ENCODE data around the gene NUMB.

The NUMB gene

DNA sequence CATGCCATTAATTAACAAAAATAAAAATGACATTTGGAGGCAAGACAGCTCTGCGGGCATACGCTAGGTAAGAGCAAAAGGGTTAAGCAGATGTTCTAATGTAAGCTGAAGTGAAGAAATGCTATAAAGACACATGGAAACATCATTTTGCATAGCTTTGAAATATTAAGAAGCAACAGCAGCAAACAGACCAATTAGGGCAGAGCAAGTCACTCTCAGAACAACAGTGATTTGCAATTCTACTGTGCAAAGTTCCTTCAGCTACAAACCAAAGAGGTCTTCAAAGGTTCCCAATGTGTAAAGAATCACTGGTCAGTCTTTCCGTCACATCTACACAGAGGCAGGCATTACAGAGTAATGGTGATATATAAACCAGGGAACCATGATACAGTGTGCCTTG, 152.8 kb downstream of the NUMB start:
- in situ Hi-C loops (cut with MboI; ENCODE audit: low sequenced_read_pairs), result no loop called here

GRCh38 chr14:73295198-73295796, 163.0 kb downstream of the NUMB start:
- in situ Hi-C loops (cut with MboI; ENCODE audit: low sequenced_read_pairs), result no loop called here

DNA sequence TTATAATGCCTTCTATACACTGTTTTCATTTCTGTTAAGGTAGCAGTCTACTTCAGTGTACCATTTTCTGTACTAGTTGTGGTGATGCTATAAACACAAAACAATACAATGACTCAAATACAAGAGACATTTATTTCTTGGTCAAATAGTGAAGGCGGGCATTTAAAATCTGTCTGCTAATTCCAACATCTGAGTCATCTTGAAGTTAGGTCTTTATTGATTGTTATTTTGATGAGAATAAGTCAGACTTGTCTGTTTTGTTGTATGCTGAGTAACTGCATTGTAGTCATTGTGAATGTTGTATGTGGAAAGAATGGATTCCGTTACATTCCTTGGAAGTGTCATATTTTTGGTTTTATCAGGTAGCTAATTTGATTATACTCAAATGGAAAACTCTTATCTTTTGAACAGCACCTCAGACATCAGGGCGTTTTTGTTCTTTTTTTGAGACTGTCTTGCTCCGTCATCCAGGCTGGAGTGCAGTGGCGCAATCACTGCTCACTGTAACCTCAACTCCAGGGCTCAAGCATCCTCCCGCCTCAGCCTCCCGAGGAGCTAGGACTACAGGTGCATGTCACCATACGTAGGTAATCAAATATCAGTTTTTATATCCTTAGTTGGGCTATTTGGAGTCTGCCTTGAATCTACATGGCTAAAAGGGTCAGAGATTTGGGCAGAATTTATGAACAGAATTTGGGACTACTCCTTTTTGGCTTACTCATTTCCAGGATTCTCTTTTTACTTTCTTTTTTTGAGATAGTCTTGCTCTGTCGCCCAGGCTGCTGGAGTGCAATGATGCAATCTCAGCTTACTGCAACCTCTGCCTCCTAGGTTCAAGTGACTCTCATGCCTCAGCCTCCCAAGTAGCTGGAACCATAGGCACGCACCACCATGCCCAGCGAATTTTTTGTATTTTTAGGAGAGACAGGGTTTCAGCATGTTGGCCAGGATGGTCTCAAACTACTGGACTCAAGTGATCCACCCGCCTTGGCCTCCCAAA, 164.3 kb downstream of the NUMB start:
- in situ Hi-C loops (cut with MboI; ENCODE audit: low sequenced_read_pairs), result no loop called here

DNA sequence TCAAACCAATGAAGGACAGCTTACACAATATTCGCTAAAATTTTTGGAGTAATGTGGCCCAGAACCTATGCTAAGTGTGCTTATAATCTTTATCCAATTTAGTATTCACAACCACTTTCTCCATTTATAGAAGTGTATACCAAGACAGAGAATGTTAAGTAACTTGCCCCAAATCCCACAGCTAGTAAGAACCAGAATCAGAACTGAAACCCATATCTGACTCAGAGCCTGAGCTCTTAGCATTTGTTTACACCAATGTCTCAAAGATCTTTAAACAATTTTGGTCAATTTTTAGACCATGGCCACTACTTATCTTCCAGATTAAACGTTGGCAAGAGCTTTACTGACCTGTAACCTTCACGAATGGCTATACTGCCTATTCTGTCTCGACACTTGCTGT, 168.1 kb downstream of the NUMB start:
- in situ Hi-C loops (cut with MboI; ENCODE audit: low sequenced_read_pairs), result no loop called here

DNA sequence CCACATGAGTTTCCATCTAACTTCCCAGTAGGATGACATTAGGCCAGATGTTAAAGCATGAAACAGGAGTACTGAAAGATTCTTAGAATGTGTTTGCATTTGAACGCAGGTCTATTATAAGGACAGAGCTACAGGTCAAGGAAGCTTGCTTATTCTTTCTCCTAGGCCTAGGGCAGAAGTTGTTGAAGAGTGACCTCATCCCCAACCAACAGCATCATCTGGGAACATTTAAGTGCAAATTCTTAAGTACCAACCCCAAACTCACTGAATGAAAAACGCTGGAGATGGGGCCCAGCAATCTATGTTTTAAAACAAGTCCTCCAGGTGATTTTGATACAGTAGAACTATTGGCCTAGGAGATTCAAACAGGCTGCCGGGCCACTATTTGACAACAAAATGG, 168.6 kb downstream of the NUMB start:
- in situ Hi-C loops (cut with MboI; ENCODE audit: low sequenced_read_pairs), result no loop called here

- in situ Hi-C loops (cut with MboI; ENCODE audit: low sequenced_read_pairs), result no loop called here
Measured at GRCh38 chr14:73289308-73289707, 169.0 kb downstream of the NUMB start.

DNA sequence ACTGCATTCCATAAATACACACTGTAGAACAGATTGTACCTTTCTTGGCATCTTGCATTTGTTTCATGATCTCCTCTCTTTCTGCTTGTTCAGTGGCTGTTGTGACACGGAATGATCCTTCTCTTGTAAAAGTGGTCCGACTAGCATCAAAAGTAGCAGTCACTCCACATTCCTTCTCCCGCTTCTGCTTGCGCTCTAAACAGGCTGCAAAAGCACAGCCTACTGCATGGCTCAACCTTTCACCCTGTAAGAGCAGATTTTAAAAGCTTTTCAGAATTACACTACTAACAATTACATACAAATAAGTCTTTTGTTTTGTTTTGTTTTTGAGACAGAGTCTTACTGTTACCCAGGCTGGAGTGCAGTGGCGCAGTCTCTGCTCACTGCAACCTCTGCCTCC, 171.3 kb downstream of the NUMB start:
- in situ Hi-C loops (cut with MboI; ENCODE audit: low sequenced_read_pairs), result no loop called here

DNA sequence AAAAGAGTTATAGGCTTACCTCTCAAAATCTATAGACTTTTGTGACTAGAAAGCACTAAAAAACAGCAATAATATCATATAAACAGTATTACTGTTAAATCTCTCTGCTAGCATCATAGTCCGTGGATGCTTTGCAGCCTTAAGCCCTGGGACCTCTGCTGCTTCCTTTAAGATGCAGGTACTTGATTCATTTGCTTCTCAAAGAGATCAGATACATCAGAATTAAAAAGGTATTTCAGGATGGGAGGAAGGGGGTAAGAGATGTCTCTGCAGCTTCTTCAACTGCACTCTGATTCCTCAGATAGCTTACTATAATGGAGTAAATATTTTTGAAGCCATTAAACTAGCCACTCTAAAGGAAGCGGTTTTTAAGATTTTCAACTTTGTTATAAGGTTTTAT, 171.7 kb downstream of the NUMB start:
- in situ Hi-C loops (cut with MboI; ENCODE audit: low sequenced_read_pairs), result no loop called here

GRCh38 chr14:73285979-73286378, 172.4 kb downstream of the NUMB start:
- in situ Hi-C loops (cut with MboI; ENCODE audit: low sequenced_read_pairs), result no loop called here

DNA sequence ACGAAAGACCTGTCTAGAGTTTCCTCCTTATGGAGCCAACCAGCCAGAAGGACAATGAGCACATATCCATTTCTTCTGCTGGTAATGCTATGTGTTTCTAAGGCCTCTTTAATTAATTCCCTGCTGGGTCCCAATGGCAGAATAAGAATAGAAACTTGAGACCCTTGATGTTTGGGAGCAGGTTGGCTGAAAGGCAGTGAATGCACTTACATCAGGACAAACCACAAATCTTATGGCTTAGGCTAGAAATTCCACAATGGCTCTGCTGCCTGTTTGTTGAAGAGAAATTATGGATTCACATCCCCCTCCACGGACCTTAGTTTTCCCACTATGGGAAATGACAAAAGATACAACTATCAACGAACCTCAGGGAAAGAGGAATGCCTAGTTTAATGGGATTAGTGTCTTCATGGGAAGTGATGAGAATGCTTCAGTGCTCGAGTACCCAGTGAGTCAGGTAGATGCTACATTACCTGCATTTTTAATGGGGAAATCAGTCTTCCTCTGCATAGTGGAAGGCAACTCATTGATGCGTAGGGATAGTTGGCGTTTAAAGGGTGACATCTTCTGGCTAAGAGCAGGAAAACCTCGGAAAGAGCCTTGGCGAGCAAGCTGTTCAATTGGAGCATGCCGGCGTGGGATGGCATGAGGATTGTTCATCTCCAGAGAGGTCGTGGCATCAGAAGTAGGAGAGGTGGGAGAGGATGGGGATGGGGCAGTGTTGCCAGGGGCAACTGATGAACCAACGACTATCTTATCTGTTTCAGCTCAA, 174.6 kb downstream of the NUMB start:
- in situ Hi-C loops (cut with MboI; ENCODE audit: low sequenced_read_pairs), result no loop called here

DNA sequence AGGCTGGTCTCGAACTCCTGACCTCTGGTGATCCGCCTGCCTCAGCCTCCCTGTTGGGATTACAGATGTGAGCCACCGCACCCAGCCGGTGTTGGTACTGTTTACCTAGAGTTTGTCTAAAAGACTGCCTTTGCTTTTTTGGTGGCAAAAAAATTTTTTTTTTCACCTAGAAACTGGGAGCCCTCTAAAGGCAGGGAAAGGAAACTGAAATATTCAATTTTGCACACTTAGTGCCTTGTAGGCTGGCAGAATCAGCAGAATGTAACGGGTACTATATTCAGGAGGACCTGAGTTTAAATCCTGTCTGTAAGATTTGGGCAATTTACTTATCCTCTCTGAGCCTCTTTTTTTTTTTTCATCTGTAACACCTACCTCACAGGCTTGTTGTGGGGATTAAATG, 177.4 kb downstream of the NUMB start:
- in situ Hi-C loops (cut with MboI; ENCODE audit: low sequenced_read_pairs), result no loop called here

- in situ Hi-C loops (cut with MboI; ENCODE audit: low sequenced_read_pairs), result no loop called here
Measured at GRCh38 chr14:73277376-73277775, 181.0 kb downstream of the NUMB start.

- in situ Hi-C loops (cut with MboI; ENCODE audit: low sequenced_read_pairs), result no loop called here
Measured at GRCh38 chr14:73276836-73277235, 181.5 kb downstream of the NUMB start.

- in situ Hi-C loops (cut with MboI; ENCODE audit: low sequenced_read_pairs), result no loop called here
Measured at GRCh38 chr14:73273799-73274198, 184.5 kb downstream of the NUMB start.

- in situ Hi-C loops (cut with MboI; ENCODE audit: low sequenced_read_pairs), result no loop called here
Measured at GRCh38 chr14:73272393-73272792, 186.0 kb downstream of the NUMB start.

- in situ Hi-C loops (cut with MboI; ENCODE audit: low sequenced_read_pairs), result no loop called here
Measured at GRCh38 chr14:73269729-73270531, 188.4 kb downstream of the NUMB start.

DNA sequence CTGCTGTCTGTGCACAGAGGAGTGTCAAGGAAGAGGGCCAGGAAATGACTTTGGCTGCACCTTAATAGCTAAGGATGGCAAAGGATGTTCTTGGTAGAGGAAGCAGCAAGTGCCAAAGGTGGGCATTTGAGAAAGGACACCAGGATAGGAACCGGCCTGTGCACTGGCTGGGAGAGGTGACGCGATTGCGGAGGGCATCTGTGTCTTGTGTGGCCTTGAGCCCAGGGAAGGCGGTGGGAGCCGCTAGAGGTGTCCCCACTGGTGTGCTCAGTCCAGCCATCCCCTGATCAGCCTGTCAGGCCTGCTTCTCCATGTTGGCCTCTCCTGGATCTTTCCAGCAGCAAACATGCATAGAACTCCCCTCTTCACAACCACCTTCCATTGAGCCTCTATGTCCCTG, 190.9 kb downstream of the NUMB start:
- in situ Hi-C loops (cut with MboI; ENCODE audit: low sequenced_read_pairs), result no loop called here

- in situ Hi-C loops (cut with MboI; ENCODE audit: low sequenced_read_pairs), result no loop called here
Measured at GRCh38 chr14:73266317-73266716, 192.0 kb downstream of the NUMB start.

- in situ Hi-C loops (cut with MboI; ENCODE audit: low sequenced_read_pairs), result no loop called here
Measured at GRCh38 chr14:73265721-73266046, 192.7 kb downstream of the NUMB start.

DNA sequence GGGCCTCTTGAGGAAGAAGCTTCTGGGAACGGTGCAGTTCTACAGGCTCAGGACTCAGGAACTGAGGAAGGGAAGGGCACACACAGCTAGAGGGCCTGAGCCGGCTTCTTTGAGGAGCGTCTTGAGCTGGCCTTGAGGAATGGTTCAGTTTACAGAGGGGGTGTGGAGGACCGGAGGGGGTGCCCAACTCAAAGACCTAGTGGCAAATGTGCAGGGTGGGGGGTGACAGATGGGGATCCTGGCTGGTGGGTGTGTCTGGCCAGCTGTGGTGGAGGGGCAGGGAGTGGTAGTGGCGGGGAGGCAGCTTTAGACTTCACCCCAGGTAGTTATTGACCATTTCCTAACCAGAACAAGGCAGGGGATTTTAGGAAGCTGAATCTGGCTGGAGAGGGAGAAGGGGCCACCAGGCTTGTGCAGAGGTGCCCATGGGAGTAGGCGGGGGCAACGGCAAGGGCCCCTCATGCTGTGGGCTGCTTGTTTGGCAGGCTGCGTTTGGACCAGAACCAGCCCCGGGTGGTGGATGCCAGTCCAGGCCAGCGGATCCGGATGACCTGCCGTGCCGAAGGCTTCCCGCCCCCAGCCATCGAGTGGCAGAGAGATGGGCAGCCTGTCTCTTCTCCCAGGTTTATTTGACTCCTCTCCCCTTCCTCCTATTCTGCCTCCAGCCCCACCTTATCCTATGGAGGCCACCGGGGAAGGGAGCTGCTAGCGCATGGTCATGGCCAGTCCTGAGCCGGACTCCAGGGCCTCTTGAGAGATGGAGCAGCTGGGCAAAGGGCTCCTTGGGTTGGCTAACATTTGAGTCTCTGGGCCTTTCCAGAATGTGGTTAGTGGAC, 193.2 kb downstream of the NUMB start:
- in situ Hi-C loops (cut with MboI; ENCODE audit: low sequenced_read_pairs), result no loop called here
